Subcutaneous adipose tissue (tissue), 4 donors: ENCODE measurements around the gene DCAF8L1. TPM values are rescaled to one million over a fixed set of nuclear protein-coding genes. Genes with fewer than 3 reads are reported as not detected.

ENCODE experiments used
- CTCF ChIP-seq: fragments of 450-650 bp; IDR thresholded peaks from one replicate; pipeline ENCODE4 v1.5.1; 2016; ENCODE audit warnings: low read depth, mild to moderate bottlenecking, control low read depth, antibody characterized with exemption, moderate library complexity
- total RNA-seq, 4 donors: library from RNA; depleted of rRNA; stranded (reverse); fragments of >200 nt; gene quantifications; one replicate each; pipeline ENCODE4 v1.1.0, GENCODE V29; 2016

The DCAF8L1 gene
- total RNA-seq, 4 donors from 2014 or later, result not detected

GRCh38 chrX:27964432-27964831 is 16.8 kb downstream of the DCAF8L1 start:
- no peak for TF ChIP-seq CTCF

- TF ChIP-seq CTCF, result no peak
Observed at GRCh38 chrX:27953171-27953570, 28.1 kb downstream of the DCAF8L1 start.

GRCh38 chrX:27933361-27933760 is 47.9 kb downstream of the DCAF8L1 start:
- TF ChIP-seq CTCF, result no peak

Other genes starting within 250 kb of the DCAF8L1 start
- gene MAGEB10, start 173.5 kb downstream of the DCAF8L1 start, total RNA-seq, result not detected